Measurements from ENCODE around the gene MFAP3. TPM values are rescaled to one million over a fixed set of nuclear protein-coding genes. Genes with fewer than 3 reads are reported as not detected.

Gene MFAP3
- polyA plus RNA-seq, 1 donor from 2014 or later = 103 TPM

DNA sequence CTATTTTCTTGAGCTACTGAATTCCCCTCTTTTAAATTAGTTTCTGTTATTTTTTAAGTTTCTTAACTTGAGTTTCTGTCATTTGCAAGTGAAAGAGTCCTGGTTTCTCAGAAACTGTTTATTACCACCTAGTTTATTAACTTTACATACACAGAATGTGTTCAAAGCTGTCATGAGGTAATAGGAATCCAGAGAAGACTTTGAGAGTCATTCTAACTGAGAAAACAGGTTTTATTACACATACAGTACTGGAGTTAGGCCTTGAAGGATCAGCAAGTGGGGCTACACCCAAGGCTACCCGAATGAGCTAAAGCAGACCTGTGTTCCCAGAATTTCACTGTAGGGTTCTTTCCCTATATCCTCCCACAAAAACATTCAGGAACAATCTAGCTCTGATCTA, 33.1 kb upstream of the MFAP3 start:
- Histone ChIP-seq H3K4me2 (ENCODE audit: low read length) (no peak overlapping the region), H3K4me3 (ENCODE audit: low read length) (no peak overlapping the region), H3K27me3 (ENCODE audit: insufficient read depth, low read depth, low read length) (no peaks in the 10 kb centered on the region), H3K36me3 (ENCODE audit: insufficient read depth, low read length) (peaks cover 8% of the 10 kb centered on the region), H3K27ac (ENCODE audit: low read length) (no peak overlapping the region), H2AFZ (ENCODE audit: low read depth, low read length) (no peak overlapping the region), H4K20me1 (ENCODE audit: insufficient read depth) (no peaks in the 10 kb centered on the region), H3K9me2 (ENCODE audit: insufficient read depth, low read length) (no peaks in the 10 kb centered on the region), H3F3A (ENCODE audit: insufficient read depth, low read length, poor library complexity, severe bottlenecking) (no peaks in the 10 kb centered on the region), H3K9me3 (ENCODE audit: low read length) (no peaks in the 10 kb centered on the region), H3K79me2 (replicated peaks; ENCODE audit: insufficient read depth, low read length) (no peaks in the 10 kb centered on the region), H3K9ac (ENCODE audit: low read length) (no peak overlapping the region)
- TF ChIP-seq, protein P1, sequence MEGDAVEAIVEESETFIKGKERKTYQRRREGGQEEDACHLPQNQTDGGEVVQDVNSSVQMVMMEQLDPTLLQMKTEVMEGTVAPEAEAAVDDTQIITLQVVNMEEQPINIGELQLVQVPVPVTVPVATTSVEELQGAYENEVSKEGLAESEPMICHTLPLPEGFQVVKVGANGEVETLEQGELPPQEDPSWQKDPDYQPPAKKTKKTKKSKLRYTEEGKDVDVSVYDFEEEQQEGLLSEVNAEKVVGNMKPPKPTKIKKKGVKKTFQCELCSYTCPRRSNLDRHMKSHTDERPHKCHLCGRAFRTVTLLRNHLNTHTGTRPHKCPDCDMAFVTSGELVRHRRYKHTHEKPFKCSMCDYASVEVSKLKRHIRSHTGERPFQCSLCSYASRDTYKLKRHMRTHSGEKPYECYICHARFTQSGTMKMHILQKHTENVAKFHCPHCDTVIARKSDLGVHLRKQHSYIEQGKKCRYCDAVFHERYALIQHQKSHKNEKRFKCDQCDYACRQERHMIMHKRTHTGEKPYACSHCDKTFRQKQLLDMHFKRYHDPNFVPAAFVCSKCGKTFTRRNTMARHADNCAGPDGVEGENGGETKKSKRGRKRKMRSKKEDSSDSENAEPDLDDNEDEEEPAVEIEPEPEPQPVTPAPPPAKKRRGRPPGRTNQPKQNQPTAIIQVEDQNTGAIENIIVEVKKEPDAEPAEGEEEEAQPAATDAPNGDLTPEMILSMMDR (IDR thresholded peaks at IDR 0.05; ENCODE audit: poor library complexity, severe bottlenecking) = no peak
- TF ChIP-seq MXI1 (conservative IDR thresholded peaks at IDR 0.05; ENCODE audit: poor library complexity, severe bottlenecking) = no peak
- TF ChIP-seq, protein P2, sequence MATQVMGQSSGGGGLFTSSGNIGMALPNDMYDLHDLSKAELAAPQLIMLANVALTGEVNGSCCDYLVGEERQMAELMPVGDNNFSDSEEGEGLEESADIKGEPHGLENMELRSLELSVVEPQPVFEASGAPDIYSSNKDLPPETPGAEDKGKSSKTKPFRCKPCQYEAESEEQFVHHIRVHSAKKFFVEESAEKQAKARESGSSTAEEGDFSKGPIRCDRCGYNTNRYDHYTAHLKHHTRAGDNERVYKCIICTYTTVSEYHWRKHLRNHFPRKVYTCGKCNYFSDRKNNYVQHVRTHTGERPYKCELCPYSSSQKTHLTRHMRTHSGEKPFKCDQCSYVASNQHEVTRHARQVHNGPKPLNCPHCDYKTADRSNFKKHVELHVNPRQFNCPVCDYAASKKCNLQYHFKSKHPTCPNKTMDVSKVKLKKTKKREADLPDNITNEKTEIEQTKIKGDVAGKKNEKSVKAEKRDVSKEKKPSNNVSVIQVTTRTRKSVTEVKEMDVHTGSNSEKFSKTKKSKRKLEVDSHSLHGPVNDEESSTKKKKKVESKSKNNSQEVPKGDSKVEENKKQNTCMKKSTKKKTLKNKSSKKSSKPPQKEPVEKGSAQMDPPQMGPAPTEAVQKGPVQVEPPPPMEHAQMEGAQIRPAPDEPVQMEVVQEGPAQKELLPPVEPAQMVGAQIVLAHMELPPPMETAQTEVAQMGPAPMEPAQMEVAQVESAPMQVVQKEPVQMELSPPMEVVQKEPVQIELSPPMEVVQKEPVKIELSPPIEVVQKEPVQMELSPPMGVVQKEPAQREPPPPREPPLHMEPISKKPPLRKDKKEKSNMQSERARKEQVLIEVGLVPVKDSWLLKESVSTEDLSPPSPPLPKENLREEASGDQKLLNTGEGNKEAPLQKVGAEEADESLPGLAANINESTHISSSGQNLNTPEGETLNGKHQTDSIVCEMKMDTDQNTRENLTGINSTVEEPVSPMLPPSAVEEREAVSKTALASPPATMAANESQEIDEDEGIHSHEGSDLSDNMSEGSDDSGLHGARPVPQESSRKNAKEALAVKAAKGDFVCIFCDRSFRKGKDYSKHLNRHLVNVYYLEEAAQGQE (IDR thresholded peaks at IDR 0.05; ENCODE audit: borderline replicate concordance) = no peak
- TF ChIP-seq RAD21 (conservative IDR thresholded peaks at IDR 0.05) = no peak
- TF ChIP-seq POLR2AphosphoS5 (IDR thresholded peaks at IDR 0.05) = no peak
- no peak for TF ChIP-seq TAF1 (IDR thresholded peaks at IDR 0.05; ENCODE audit: low read depth)
- TF ChIP-seq SMC3 (conservative IDR thresholded peaks at IDR 0.05; ENCODE audit: poor library complexity) = no peak
- no peak for TF ChIP-seq EZH2 (IDR thresholded peaks at IDR 0.05; ENCODE audit: borderline replicate concordance, insufficient read depth, low read length, poor library complexity, severe bottlenecking)
- TF ChIP-seq EP300 (conservative IDR thresholded peaks at IDR 0.05; ENCODE audit: poor library complexity, severe bottlenecking) = no peak

DNA sequence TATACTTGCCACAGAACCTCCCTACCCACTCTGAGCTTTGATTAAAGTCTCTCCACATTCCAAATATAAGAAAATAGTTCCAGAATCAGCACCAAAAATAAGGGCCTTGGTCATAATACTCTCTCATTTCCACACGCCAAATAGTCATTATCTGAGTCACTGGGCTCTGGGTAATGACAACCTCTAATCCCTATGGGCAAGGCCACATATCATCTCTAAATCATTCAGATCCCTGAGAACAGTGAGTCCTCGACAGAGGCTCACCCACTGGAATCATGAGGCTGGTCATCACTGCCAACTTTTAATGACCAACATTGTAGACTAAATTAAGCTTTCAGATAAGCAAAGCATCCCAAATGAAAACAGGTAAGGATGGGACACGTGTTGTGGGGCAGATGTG, 28.1 kb upstream of the MFAP3 start:
- TF ChIP-seq TAF1 (IDR thresholded peaks at IDR 0.05; ENCODE audit: low read depth) = no peak
- no peak for TF ChIP-seq EZH2 (IDR thresholded peaks at IDR 0.05; ENCODE audit: borderline replicate concordance, insufficient read depth, low read length, poor library complexity, severe bottlenecking)
- TF ChIP-seq MXI1 (conservative IDR thresholded peaks at IDR 0.05; ENCODE audit: poor library complexity, severe bottlenecking) = no peak
- TF ChIP-seq, protein P2 (IDR thresholded peaks at IDR 0.05; ENCODE audit: borderline replicate concordance) = no peak
- no peaks in the 10 kb centered on the region for H3K9me3 ChIP-seq (ENCODE audit: low read length)
- no peaks in the 10 kb centered on the region for H3K79me2 ChIP-seq (replicated peaks; ENCODE audit: insufficient read depth, low read length)
- no peaks in the 10 kb centered on the region for H3K9me2 ChIP-seq (ENCODE audit: insufficient read depth, low read length)
- H3K4me2 ChIP-seq (ENCODE audit: low read length) = no peak overlapping the region
- no peak overlapping the region for H2AFZ ChIP-seq (ENCODE audit: low read depth, low read length)
- H3K4me3 ChIP-seq (ENCODE audit: low read length) = no peak overlapping the region
- H4K20me1 ChIP-seq (ENCODE audit: insufficient read depth) = no peaks in the 10 kb centered on the region
- no peak overlapping the region for H3K27ac ChIP-seq (ENCODE audit: low read length)
- no peaks in the 10 kb centered on the region for H3F3A ChIP-seq (ENCODE audit: insufficient read depth, low read length, poor library complexity, severe bottlenecking)
- H3K27me3 ChIP-seq (ENCODE audit: insufficient read depth, low read depth, low read length) = no peaks in the 10 kb centered on the region
- no peaks in the 10 kb centered on the region for H3K36me3 ChIP-seq (ENCODE audit: insufficient read depth, low read length)
- H3K9ac ChIP-seq (ENCODE audit: low read length) = no peak overlapping the region

Data from neural cell (in vitro differentiated cells).